Epidermal melanocyte (primary cell): ENCODE results near the gene RAB6B.

Experiments
- DNase-seq: peaks from one replicate; pipeline ENCODE4 v3.0.0; 2011; ENCODE audit warnings: low spot score; ENCODE audit not compliant: insufficient read length

RAB6B gene

GRCh38 chr3:133895208-133896001 lies at the start of gene RAB6B:
Gene RAB6B (minus strand): TSS chr3:133895882. CDS start chr3:133895466, 416 bp downstream.
- DNase-seq: no peak

DNA sequence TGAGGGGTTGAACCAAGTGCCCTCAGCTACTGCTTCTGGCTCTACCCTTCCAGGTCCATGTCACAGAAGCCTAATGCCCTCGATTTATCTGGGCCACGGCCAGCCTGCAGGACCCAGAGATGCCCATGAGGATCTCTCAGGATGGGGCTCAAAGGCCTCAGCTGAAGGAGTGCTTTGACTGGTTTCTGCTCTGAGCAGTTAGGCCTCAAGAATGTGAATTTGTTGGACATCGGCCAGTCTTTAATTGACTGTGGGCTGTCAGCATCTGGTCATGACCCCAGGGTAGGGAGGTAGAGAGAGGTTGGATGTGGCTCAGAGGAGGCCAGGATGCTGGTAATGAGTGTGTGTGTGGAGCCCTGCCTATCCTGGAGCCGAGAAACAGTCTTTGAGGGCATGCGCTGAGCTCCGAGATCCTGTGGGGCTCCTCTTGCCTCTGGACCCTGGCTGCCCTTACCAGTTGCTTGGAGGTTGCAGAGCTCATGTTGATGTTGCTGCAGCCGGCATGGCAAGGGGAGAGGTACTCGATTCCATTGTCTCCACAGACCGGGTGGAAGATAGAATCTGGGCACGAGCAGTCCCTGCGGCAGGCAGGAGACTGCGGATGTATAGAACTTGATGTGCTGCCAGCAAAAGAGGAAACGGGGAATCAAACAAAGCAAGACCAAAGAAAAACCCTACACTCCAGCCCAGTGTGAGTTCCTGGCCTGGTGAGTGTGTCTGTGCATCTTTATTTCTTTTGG lies 49.1 kb upstream of the RAB6B start:
- no peak for DNase-seq

GRCh38 chr3:133944181-133944580 lies 48.5 kb upstream of the RAB6B start:
- no peak for DNase-seq

DNA sequence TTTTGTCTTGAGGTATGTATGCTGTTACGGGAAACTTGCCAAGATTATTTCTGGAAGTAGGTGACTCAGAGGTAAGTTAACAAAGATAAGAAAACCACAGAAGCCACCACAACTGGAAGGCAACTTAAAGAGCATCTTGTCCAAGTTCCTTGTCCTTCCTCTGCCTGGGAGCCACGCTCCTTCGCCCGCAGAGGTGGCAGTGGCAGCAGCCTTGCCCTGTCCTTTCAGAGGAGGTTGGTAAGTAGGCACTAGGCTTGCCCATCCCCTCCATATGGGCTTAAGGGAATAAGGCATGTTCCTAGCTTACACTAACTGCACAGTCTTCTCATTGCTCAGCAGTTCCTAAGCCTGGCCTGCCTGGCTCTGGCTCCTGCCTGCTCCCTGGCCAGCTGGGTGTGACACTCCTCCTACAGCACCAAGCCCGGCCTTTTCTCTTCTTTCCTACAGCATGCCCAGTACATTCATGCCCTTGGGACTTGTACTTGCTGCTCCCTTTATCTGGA lies 48.0 kb upstream of the RAB6B start:
- no peak for DNase-seq

DNA sequence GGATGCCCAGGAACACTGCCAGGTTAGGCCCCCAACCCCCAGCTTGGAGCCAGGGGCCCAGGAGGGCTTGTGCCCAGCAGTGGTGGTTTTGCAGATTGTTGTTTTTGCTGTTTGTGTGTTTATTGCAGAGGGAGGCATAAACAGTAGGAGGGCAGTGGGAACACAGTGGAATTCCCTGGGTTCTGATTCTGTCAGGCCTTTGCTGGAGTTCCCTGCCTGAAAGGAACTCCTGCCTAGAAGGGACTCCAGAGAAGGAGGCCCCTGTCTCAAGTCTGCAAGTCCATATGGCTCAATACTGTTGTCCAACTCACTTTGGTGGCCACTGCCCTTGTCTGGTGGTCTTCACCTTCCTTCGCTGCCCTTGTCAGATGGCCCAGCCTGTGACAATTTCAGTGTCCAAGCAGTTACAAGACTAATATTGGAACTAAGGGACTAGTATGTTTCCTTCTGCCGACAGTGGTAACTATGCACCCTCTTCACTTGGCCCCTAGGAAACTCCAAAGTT lies 47.4 kb upstream of the RAB6B start:
- no peak for DNase-seq

DNA sequence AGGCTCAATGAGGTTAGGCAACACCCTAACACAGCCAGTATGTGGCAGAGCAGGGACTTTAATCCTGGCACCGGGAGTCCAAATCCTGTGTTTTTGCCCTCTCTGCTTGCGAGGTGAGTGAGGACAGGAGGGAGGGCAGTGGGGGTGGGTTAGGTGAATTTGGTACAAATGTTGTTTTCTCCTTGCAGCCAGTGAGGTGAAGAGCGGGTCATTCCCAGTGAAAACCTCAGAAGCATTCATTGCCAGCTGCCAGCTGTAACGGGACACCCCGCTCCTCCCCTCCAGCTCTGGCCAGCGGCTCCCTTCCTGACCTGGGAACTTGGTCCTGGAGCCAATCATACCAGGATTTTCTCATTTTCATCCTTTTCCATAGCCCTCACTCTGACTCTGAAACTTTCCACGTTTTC lies 45.7 kb upstream of the RAB6B start:
- DNase-seq: no peak

DNA sequence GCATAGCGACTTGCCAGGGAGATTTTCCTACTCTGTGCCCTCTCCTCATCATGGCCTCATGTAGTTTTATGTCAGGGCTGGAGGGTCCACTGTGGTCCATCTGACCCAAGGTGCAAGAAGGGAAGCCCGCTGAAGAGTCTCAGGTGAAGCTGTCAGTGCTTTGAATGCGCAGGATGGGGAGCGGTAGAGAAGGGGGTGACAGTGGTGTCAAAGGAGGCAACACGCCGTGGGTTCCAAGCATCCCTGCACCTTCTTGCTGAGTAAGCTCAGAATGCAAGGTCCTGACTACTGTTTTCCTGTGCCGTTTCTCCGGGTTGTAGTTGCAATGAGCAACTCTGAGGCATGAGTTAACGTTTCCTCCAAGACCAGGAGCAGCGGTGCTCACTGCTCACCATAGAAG lies 44.9 kb upstream of the RAB6B start:
- DNase-seq: no peak

GRCh38 chr3:133939463-133939835 lies 43.8 kb upstream of the RAB6B start:
- DNase-seq: no peak

GRCh38 chr3:133938770-133939462 lies 43.2 kb upstream of the RAB6B start:
- DNase-seq: no peak

DNA sequence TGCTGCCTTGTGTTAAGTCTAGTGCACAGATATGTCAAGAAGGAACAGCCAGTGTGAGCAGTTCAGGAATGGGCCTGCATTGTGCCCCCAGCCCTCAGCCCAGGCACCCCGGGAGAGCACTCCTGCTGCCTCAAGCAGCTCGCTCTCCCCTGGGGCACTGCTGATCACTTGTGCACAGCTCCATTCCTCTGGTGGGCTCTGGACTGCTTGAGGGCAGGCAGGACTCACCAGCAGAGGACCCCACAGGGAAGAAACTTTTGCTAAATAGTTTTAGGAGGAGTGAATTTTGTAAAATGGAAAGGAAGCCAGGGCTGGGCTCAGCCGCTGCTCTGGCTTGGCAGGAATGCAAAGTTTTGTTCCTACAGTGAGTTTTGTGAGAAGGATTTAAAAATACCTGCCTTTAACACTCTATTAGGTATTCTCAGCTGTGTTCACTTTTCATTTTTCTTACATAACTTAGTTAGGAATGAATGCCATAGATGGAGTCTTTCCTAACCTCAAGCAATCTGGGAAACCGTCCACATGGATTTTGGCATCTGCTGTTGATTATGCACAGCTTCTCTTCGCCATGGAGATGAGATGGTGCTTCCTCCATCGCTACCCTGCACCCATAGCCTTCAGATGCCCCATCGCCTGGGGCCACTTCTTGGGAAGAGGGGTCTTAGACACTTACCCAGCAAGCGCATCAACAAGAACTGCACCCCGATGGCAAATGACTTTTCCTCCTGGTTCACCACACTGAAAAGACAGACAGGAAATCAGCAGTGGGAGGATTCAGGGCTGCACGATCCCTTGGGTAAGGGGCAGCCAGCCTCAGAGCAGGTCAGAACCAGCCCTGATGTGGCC lies 42.3 kb upstream of the RAB6B start:
- no peak for DNase-seq

DNA sequence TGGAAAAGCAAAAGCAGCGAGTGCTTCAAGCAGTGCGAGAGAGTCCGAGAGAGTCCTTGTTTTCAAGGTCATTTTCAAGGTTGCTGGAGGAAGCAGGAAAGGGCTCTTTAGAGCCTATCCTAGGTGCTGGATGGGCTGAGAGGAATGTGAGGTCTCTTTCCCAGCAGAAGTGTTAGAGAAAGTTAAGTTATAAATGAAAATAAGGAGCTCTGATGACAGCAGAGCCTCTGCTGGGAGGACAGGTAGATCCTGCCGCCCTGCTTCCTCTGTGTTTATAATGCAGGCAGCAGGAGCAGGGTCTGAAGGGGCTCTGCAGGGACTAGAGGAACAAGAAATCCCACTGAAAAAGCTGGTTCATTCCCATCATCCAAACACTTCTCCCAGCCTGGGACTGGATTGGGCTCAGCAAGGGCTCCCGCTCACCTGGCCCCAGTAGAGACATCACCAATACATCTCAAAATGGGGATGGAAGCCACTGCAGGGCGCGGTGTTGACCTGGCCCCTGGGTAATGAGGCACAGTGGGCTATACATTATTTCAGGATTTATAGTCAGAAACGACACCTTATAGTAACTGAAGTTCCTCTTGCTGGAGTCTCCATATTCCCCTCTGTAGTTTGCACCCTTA lies 41.5 kb upstream of the RAB6B start:
- no peak for DNase-seq

DNA sequence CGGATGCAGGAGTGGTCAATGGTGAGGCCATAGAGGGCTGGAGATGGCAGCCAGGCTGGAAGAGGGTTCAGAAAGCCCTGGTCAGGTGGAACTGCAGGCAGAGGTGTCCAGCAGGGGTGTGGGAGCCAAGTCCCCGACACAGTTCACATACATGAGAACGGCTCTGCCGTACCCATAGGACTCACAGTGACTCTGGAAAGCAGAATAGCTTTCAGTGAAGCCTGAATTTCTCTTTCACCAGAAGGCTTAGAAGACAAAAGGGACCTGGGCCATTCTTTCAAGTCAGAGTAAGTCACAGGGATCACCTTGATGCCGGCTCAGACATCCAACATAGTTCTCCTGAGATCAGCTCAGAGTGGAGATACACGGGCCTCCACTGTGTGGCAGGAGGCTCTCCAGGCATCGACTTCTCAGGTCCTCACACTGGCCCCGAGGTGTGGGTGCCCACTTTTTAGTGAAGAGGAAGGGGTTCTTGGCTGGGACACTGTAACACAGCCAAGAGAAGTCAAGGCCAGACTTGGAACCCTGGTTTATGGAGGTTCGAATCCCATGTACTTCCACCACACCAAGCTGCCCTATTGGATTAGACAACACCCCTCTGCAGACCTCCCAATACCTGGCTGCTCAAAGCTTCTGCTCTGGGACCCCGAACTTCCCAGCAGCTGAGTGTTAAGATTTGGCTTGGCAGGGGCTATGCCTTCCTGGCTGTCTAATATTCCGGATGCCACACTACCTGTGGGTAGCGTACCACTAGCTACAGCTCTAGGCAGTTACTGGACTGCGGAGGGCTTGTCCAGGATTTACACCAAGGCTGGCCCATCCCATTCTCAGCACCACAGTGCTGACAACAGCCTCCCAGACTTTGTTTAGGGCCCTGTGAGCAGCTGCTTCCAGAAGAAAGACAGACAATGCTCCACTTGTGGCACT lies 40.4 kb upstream of the RAB6B start:
- DNase-seq: no peak

DNA sequence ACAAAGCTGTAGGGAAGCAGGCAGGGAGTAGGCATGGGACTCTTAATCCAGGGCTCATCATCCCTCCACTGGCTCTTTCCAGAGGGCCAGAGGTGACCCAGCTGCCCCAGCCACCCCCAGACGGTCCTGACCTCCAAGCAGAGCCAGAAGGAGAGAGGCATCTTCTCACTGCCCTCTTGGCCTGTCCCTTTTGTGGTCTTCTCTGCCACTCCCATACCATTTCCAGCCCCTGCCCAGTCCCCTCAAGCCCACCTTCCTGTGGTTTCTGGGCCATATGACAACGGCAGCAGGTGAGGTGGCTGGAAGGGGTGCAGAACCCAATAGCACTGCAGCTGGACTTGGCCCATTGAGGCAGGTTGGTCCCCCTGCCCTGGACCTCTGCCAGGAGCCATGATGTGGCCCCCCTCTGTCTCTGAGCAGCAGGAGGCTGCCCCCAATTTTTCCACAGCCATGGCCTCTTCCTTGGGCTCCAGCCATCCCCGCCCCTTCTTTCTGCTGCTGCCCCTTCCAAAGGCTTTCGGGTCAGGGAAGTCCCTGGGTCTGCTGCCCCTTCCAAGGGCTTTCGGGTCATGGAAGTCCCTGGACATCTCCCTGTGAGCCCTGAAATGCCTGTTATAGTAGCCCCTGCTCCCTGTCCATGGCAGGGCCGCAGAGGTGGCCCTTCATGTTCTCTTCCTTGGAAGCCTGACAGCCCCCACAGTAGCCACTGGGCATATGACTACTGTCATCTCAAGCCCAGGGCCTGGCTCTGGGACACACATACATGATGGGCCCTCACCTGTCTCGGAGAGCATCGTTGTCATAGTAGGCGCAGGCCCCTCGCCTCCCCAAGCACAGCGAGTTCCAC lies 39.5 kb upstream of the RAB6B start:
- no peak for DNase-seq

GRCh38 chr3:133934073-133934970 lies 38.6 kb upstream of the RAB6B start:
- DNase-seq: no peak

GRCh38 chr3:133933097-133934024 lies 37.7 kb upstream of the RAB6B start:
- no peak for DNase-seq

- no peak for DNase-seq
Measured at GRCh38 chr3:133932009-133932408, 36.3 kb upstream of the RAB6B start.
